Keratinocyte (primary cell): ENCODE data around the gene ZC3H14.

Experiments used
- EZH2 ChIP-seq: IDR thresholded peaks from one replicate; pipeline ENCODE4 v1.6.1; 2012; ENCODE audit warnings: inconsistent platforms, mild to moderate bottlenecking, low read length, moderate library complexity
- TF ChIP-seq, protein P1 (sequence below), 3 experiments: IDR thresholded peaks in 1 of 3; conservative IDR thresholded peaks in 1 of 3; optimal IDR thresholded peaks in 1 of 3; 2 replicates in 2 of 3; 3 replicates in 1 of 3; pipeline versions ENCODE3 to v1.5.1; 2011; ENCODE audit warnings: low read length in 3 of 3, mild to moderate bottlenecking in 3 of 3, moderate library complexity in 2 of 3, control low read depth in 1 of 3, inconsistent platforms in 1 of 3; ENCODE audit not compliant: insufficient read depth in 2 of 3; ENCODE audit errors: extremely low read depth in 1 of 3

DNA sequence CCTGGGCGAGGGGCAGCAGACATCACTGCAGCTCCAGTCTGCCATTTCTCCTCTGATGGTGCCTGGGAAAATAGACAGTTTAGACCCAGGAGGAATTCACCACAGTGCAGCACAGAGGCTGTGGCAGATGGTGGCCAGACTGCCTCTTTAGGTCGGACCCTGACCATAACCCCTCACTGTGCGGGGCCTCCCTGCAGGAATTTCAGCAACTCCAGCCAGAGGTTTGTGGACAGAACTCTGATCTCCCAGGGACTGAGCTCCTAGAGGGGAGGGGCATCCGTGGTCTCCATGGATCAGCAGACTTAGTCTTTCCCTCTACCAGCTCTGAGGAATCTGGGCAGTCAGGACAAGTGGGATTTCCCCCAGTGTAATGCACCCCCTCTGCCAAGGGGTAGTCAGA is 106.5 kb downstream of the ZC3H14 start:
- TF ChIP-seq, protein P1, sequence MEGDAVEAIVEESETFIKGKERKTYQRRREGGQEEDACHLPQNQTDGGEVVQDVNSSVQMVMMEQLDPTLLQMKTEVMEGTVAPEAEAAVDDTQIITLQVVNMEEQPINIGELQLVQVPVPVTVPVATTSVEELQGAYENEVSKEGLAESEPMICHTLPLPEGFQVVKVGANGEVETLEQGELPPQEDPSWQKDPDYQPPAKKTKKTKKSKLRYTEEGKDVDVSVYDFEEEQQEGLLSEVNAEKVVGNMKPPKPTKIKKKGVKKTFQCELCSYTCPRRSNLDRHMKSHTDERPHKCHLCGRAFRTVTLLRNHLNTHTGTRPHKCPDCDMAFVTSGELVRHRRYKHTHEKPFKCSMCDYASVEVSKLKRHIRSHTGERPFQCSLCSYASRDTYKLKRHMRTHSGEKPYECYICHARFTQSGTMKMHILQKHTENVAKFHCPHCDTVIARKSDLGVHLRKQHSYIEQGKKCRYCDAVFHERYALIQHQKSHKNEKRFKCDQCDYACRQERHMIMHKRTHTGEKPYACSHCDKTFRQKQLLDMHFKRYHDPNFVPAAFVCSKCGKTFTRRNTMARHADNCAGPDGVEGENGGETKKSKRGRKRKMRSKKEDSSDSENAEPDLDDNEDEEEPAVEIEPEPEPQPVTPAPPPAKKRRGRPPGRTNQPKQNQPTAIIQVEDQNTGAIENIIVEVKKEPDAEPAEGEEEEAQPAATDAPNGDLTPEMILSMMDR (optimal IDR thresholded peaks at IDR 0.05 in 1 of 3, IDR thresholded peaks at IDR 0.05 in 1 of 3, conservative IDR thresholded peaks at IDR 0.05 in 1 of 3; ENCODE audit: extremely low read depth in 1 of 3, insufficient read depth in 2 of 3, low read length in 3 of 3) = no peak
- TF ChIP-seq EZH2 = no peak
